Lung (tissue), 12 donors: ENCODE results near the gene TIGD3. TPM values are rescaled to one million over a fixed set of nuclear protein-coding genes. Genes with fewer than 3 reads are reported as not detected.

Experiments
- ATAC-seq: fragments of 200-7000 bp; cut with Tn5 transposase; one replicate; pipeline ENCODE4 v1.9.1; 2020; ENCODE audit warnings: moderate number of reproducible peaks; ENCODE audit not compliant: insufficient read depth, low FRiP score
- DNase-seq, 3 donors: peaks; one replicate each; pipeline ENCODE4 v3.0.0-alpha.2; 2013 to 2017
- H3K27ac ChIP-seq, 2 donors: one replicate each; pipeline ENCODE4 v1.5.1; 2013; ENCODE audit warnings: mild to moderate bottlenecking in 2 of 2, moderate library complexity in 2 of 2, control low read depth in 1 of 2, inconsistent platforms in 1 of 2, low read depth in 1 of 2, low read length in 1 of 2
- H3K27me3 ChIP-seq, 3 donors: one replicate each; pipeline ENCODE4 v1.5.1; 2013; ENCODE audit warnings: low read length in 2 of 3; ENCODE audit not compliant: control insufficient read depth in 3 of 3, insufficient read depth in 3 of 3
- H3K36me3 ChIP-seq, 4 donors: one replicate each; pipeline ENCODE4 v1.5.1; 2013; ENCODE audit warnings: low read length in 4 of 4, mild to moderate bottlenecking in 1 of 4, moderate library complexity in 1 of 4; ENCODE audit not compliant: control insufficient read depth in 4 of 4, insufficient read depth in 4 of 4
- H3K4me1 ChIP-seq, 5 donors: one replicate each; pipeline ENCODE4 v1.5.1; 2013; ENCODE audit warnings: low read length in 5 of 5, mild to moderate bottlenecking in 2 of 5, moderate library complexity in 1 of 5; ENCODE audit not compliant: control insufficient read depth in 5 of 5, insufficient read depth in 5 of 5
- H3K4me3 ChIP-seq: one replicate; pipeline ENCODE4 v1.5.1; 2013; ENCODE audit warnings: mild to moderate bottlenecking, control low read depth, moderate library complexity
- H3K9ac ChIP-seq, 2 donors: one replicate each; pipeline ENCODE4 v1.5.1; 2013; ENCODE audit warnings: low read length in 2 of 2, control low read depth in 1 of 2; ENCODE audit not compliant: insufficient read depth in 1 of 2
- H3K9me3 ChIP-seq, 4 donors: one replicate each; pipeline ENCODE4 v1.5.1; 2013; ENCODE audit warnings: low read length in 3 of 4, mild to moderate bottlenecking in 1 of 4, moderate library complexity in 1 of 4; ENCODE audit not compliant: control insufficient read depth in 4 of 4, insufficient read depth in 3 of 4
- CTCF ChIP-seq: IDR thresholded peaks from 2 replicates; pipeline ENCODE4 v1.5.1; 2012; ENCODE audit warnings: mild to moderate bottlenecking; ENCODE audit errors: control extremely low read depth, extremely low read depth
- WGBS, 2 donors: extraction: QIAGEN DNeasy Blood & Tissue Kit; methylation state at CpG; one replicate each; pipeline ENCODE4 v1.1.7; 2013; 5-methylcytosine and 5-hydroxymethylcytosine counted together
- polyA plus RNA-seq, 2 donors: library from polyadenylated mRNA; stranded (reverse); fragments of 200-250 nt; gene quantifications; one replicate each; pipeline ENCODE4 v1.2.1, GENCODE V29; 2013
- total RNA-seq, 2 donors: library from RNA; depleted of rRNA in 1 of 2; stranded (reverse); fragments of >200 nt in 1 of 2; gene quantifications; one replicate each; pipeline ENCODE4 v1.2.1, GENCODE V29; 2014 to 2021
- donor health status: control.
- donor health status: control.
- donor health status: Bipolar disorder and iron deficiency.
- donor health status: healthy.
- donor health status: DM: yes; HTN: yes; CAD: no.

Gene TIGD3
- total and polyA plus RNA-seq, 4 donors: 0.21 to 0.27 (median 0.24) TPM; not detected in 1

GRCh38 chr11:65393513-65394079, 39.0 kb downstream of the TIGD3 start:
- no peak for TF ChIP-seq CTCF
- Histone ChIP-seq H3K9ac (no peak overlapping the region), H3K9me3 (no peaks in the 10 kb centered on the region), H3K4me3 (no peak overlapping the region), H3K4me1 (peaks cover 0 to 24% (median 17%) of the 10 kb centered on the region in 5 donors), H3K27ac (no peak overlapping the region), H3K27me3 (no peaks in the 10 kb centered on the region), H3K36me3 (peaks cover 0 to 67% (median 4%) of the 10 kb centered on the region in 4 donors)
- DNase-seq (no peak), ATAC-seq (no peak)
- 86 to 94% methylated on average over 17 of the region's 17 CpGs for WGBS, 2 donors

- peaks cover 0 to 66% (median 4%) of the 10 kb centered on the region in 4 donors for H3K36me3 ChIP-seq
Measured at GRCh38 chr11:65394125-65394536, 39.6 kb downstream of the TIGD3 start.

GRCh38 chr11:65395961-65396530, 41.5 kb downstream of the TIGD3 start:
- TF ChIP-seq CTCF: no peak

More at GRCh38 chr11:65394125-65394536, 39.6 kb downstream of the TIGD3 start:
- Histone ChIP-seq H3K27ac (no peak overlapping the region), H3K4me1 (peaks cover 0 to 18% (median 15%) of the 10 kb centered on the region in 5 donors), H3K4me3 (no peak overlapping the region), H3K9ac (no peak overlapping the region), H3K27me3 (no peaks in the 10 kb centered on the region), H3K9me3 (no peaks in the 10 kb centered on the region)
- 94 to 99% methylated on average over 20 of the region's 20 CpGs for WGBS, 2 donors
- no peak for TF ChIP-seq CTCF
- ATAC-seq (no peak), DNase-seq (no peak)

More at GRCh38 chr11:65395961-65396530, 41.5 kb downstream of the TIGD3 start:
- H3K27ac ChIP-seq: no peak overlapping the region
- no peaks in the 10 kb centered on the region for H3K27me3 ChIP-seq
- H3K4me3 ChIP-seq: no peak overlapping the region
- ATAC-seq: no peak
- WGBS, 2 donors: 90 to 92% methylated on average over 15 of the region's 15 CpGs
- H3K9ac ChIP-seq: no peak overlapping the region
- H3K4me1 ChIP-seq: peaks cover 0 to 4% (median 2%) of the 10 kb centered on the region in 5 donors
- H3K9me3 ChIP-seq: no peaks in the 10 kb centered on the region
- DNase-seq: no peak
- peaks cover 0 to 81% (median 7%) of the 10 kb centered on the region in 4 donors for H3K36me3 ChIP-seq
